ENCODE results near the gene NPLOC4.

DNA sequence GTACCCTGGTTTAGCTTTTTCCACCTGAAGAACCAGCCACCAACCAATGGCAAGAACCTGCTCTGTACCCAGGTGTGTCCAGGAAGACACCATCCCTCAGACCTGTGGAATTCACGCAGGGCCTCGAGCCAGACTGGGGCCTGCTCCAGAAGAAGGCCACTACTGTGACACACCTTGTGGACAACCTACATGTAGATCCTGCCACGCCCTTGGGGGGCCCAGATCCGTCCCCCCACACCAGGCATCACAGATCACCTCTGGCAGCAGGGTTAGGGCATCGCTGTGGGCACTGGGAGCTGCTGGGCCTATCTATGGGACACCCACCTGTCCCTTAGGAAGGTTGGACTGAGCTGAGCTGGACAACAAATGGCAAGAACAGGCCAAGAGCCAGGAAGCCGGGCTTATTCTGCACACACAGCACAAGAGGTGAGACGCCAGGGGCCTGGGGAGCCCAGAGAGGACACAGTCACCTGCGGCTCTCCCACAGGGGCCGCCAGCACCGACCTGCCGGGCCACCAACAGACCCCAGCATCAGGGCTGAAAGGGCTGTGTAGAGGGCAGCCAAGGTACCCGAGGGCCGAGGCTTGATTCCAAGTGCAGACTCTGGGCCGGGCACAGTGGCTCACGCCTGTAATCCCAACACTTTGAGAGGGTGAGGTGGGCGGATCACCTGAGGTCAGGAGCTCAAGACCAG, 92.5 kb downstream of the NPLOC4 start:
- TF ChIP-seq, protein P1, sequence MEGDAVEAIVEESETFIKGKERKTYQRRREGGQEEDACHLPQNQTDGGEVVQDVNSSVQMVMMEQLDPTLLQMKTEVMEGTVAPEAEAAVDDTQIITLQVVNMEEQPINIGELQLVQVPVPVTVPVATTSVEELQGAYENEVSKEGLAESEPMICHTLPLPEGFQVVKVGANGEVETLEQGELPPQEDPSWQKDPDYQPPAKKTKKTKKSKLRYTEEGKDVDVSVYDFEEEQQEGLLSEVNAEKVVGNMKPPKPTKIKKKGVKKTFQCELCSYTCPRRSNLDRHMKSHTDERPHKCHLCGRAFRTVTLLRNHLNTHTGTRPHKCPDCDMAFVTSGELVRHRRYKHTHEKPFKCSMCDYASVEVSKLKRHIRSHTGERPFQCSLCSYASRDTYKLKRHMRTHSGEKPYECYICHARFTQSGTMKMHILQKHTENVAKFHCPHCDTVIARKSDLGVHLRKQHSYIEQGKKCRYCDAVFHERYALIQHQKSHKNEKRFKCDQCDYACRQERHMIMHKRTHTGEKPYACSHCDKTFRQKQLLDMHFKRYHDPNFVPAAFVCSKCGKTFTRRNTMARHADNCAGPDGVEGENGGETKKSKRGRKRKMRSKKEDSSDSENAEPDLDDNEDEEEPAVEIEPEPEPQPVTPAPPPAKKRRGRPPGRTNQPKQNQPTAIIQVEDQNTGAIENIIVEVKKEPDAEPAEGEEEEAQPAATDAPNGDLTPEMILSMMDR (CRISPR knock-in tag; IDR thresholded peaks at IDR 0.05): no peak
- TF ChIP-seq POLR2AphosphoS5 (IDR thresholded peaks at IDR 0.05; ENCODE audit: low read depth, low read length) (no peak), PCBP1 (IDR thresholded peaks at IDR 0.05; ENCODE audit: borderline replicate concordance, low read depth, low read length) (no peak), FOSL1 (CRISPR knock-in tag; IDR thresholded peaks at IDR 0.05; ENCODE audit: borderline replicate concordance) (no peak), ZNF20 (CRISPR knock-in tag; IDR thresholded peaks at IDR 0.05) (no peak), ZNF513 (CRISPR knock-in tag; conservative IDR thresholded peaks at IDR 0.05) (no peak)

Measured in HepG2 (cell line).